Right lobe of liver (tissue), 4 donors: ENCODE data around the gene RAP1GAP2.

Source experiments
- POLR2A ChIP-seq: fragments of 450-650 bp; IDR thresholded peaks from one replicate; pipeline ENCODE4 v1.6.1; 2017; ENCODE audit warnings: antibody characterized with exemption, mild to moderate bottlenecking
- TF ChIP-seq, protein P1 (sequence below), 4 donors: fragments of 200-600 bp in 3 of 4; fragments of 450-650 bp in 1 of 4; IDR thresholded peaks; one replicate each; pipeline versions ENCODE4 v1.5.1 to v1.8.0; 2016 to 2022; ENCODE audit warnings: antibody characterized with exemption in 4 of 4, mild to moderate bottlenecking in 2 of 4
- donor health status: DM: no; HTN: no; CAD: no.
- donor health status: DM: no; HTN: no; CAD: no.
- donor health status: DM: no; HTN: yes; CAD: no.

DNA sequence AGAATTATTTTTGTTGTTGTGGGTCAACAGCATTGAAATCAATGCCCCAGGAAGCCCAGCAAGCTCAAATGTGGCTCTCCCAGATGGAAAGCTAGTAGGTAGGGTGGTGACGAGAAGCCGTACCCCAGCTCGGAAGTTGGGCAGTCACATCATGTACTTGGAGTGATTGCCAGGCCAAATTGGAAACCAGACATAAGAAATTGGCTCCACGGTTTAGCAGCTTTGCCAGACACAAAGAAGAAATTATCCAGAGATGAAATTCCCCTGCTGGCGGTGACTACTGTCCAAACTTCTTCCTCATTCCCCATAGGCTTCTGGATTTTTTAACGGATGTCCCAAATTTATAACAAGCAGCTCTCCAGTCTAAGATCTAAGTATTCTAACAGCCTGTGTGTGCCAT, 171.3 kb downstream of the RAP1GAP2 start:
- TF ChIP-seq POLR2A, result no peak
- TF ChIP-seq, protein P1, sequence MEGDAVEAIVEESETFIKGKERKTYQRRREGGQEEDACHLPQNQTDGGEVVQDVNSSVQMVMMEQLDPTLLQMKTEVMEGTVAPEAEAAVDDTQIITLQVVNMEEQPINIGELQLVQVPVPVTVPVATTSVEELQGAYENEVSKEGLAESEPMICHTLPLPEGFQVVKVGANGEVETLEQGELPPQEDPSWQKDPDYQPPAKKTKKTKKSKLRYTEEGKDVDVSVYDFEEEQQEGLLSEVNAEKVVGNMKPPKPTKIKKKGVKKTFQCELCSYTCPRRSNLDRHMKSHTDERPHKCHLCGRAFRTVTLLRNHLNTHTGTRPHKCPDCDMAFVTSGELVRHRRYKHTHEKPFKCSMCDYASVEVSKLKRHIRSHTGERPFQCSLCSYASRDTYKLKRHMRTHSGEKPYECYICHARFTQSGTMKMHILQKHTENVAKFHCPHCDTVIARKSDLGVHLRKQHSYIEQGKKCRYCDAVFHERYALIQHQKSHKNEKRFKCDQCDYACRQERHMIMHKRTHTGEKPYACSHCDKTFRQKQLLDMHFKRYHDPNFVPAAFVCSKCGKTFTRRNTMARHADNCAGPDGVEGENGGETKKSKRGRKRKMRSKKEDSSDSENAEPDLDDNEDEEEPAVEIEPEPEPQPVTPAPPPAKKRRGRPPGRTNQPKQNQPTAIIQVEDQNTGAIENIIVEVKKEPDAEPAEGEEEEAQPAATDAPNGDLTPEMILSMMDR (IDR thresholded peaks at IDR 0.05), result no peak
